NAMALWA (cell line): ENCODE results near the gene AQP11.
"Not testable (repeated sequence)": the region's sequence is repeated elsewhere in the genome, so short reads cannot be mapped to it uniquely, and the experiment has no call there.

ENCODE experiments used
- DNase-seq: peaks from one replicate; pipeline ENCODE4 v3.0.0-alpha.2; 2015; ENCODE audit warnings: low spot score

AQP11 gene

DNA sequence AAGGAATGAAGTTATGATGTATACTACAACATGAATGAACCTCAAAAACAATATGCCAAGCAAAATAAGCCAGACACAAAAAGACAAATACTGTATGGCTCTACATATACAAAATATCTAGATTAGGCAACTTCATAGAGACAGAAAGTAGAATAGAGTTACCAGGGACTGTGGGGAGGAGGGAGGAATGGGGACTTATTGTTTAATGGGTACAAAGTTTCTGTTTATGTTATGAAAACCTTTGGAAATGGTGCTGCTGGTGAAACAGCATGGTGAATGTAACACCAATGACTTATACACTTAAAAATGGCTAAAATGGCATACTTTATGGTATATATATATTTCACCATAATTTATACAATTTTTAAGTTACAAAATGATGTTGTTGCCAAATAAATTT lies 4.1 kb downstream of the AQP11 start:
- DNase-seq = no peak

- no peak for DNase-seq
Observed at GRCh38 chr11:77596626-77597025, 6.9 kb downstream of the AQP11 start.

- no peak for DNase-seq
Observed at GRCh38 chr11:77598195-77598594, 8.4 kb downstream of the AQP11 start.

DNA sequence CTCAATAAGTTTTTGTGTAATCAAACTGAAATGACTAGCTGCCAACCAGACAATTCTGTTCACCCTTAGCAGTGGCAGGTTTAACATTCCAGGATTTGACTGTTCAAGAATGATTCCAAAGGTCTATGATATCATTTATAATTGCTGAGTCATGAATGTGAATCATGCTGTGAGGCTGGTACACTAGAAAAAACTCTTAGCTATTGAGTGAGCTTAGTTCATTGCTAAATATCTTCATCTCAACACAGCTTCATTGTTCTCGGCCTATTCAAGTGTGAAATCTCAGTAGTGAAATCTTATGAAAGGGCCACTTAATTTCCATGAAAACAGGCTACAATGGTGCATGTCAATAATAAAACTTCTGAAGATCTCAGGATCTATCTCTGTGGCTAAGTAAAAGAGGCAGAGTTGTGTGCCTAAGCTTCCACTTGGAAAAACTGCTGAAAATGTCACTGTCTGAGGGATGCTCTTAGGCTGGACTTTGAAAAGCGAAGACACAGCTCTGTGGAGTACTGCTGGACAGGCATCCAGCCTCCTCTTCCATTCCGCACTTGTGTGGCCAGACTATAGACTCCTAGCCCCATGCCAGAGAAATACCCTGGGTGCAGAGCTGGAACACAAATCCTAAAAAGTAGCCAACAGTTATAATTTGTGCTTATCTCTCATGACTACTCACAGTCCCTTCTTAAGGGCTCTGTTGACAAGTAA lies 12.8 kb downstream of the AQP11 start:
- DNase-seq = no peak

GRCh38 chr11:77604281-77604680 lies 14.5 kb downstream of the AQP11 start:
- no peak for DNase-seq

DNA sequence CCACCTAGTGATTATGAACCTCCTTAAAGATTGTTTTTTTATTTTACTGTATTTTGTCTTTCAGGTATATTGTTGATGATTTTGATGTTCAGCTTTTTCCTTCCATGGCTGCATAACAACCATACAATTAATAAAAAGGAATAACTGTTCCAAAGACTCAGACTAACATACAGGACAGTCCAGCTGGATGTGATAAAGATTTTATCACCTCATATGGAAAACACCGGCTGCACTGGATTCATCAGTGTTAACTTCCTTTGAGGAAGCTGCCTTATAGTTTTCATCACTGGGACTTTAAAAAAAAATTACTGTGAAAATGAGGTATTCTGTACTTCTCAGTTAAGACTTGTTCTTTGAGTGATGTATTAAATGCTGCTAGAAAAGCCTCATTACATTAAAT lies 19.5 kb downstream of the AQP11 start:
- no peak for DNase-seq

- no peak for DNase-seq
Observed at GRCh38 chr11:77611921-77612320, 22.2 kb downstream of the AQP11 start.

DNA sequence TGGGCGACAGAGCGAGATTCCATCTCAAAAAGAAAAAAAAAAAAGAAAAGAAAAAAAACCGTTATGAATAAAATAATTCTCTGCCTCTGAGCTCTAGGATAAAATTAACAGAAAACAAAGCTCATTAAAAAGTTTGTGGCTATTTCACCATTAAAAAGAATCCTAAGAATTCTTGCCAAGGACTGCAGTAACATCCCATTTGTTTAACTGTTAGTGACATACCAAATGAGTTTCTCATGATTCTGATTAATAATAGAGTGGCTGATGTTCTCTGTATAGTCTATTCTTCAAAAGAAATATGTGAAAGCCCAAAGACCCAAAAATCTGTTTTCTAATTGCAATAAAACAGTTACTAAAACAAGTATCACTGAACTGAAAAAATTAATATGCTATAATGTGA lies 28.1 kb downstream of the AQP11 start:
- DNase-seq = no peak

DNA sequence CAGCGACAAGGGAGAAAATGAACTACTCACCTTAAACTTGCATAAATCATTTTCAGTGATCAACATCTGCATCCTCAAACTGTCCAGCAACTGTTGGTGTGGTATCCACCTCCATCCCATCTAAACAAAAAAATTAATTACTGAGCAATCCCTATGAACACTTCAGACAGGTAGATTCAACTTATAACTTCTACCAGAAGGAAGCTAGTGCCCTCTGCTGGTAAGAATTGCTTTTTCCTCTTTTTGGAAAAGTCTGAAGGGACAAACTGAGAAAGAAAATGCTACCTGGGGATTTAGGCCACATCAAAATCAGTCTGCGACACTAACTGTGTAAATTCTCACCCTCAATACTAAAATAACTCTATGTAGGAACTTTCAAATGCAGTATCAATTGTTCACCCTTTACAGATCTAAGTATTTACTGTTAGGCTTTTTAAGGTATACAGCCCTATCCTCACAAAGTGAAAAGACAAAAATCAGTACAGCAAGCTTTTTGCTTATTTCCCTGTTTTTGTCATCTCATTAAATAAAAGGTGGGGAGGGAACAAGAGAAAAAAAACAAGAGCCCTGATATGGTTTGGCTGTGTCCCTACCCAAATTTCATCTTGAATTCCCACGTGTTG lies 29.9 kb downstream of the AQP11 start:
- DNase-seq = peak; percentile 73

GRCh38 chr11:77630157-77630710 lies 40.5 kb downstream of the AQP11 start:
- no peak for DNase-seq

- not testable (repeated sequence) for DNase-seq
Observed at GRCh38 chr11:77633926-77634325, 44.2 kb downstream of the AQP11 start.

- DNase-seq = peak; percentile 47
Observed at GRCh38 chr11:77636731-77637344, 47.1 kb downstream of the AQP11 start.

- DNase-seq = peak; percentile 94
Observed at GRCh38 chr11:77637345-77638165, 47.8 kb downstream of the AQP11 start, which contains the start of gene CLNS1A. CLNS1A (minus strand) TSS chr11:77637794; CDS start chr11:77637714, 80 bp downstream.

GRCh38 chr11:77642228-77642627 lies 52.5 kb downstream of the AQP11 start:
- no peak for DNase-seq

DNA sequence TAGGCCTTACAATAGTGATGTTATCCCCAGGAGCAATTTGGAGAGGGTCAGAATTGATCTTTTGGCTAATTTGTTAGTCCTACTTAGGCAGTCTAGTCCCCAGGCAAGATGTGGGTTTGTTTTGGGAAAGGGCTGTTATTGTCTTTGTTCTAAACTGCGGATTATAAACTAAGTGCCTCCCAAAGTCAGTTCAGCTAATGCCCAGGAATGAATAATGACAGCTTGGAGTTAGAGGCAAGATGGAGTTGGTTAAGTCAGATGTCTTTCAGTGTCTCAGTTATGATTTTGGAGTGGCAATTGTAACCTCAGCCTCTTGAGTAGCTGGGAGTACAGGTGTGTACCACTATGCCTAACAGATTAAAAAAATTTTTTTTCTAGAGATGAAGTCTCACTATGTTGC lies 55.1 kb downstream of the AQP11 start:
- no peak for DNase-seq

DNA sequence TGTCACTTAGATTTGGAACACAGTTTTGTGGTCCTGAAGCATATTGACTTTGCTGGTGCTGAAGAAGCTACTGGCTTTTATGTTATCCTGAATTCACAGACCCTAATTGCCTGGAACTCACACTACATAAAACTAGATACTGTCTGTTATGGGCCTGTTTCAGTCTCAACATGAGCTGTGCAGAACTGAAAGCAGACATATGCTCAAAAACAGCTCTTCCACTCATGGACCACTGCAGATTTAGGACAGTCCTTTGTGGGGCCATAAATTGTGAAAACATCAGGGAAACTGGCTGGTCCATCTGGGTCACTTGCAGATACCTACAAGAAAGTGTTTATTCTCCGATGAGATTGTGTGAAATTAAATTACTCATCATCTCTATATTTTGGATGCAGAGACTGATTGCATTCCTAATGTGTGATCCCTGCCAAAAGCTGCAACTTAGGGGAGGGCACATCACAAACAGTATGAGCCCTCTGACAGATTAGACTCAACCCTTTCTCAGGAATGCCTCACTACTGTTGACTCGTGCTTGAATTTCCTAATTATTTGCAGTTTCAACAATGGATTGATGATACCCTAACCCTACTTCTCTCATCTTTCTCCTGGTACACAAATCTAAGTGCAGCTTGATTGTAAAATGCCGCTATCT lies 58.0 kb downstream of the AQP11 start:
- no peak for DNase-seq

- DNase-seq = no peak
Observed at GRCh38 chr11:77650123-77650522, 60.4 kb downstream of the AQP11 start.

DNA sequence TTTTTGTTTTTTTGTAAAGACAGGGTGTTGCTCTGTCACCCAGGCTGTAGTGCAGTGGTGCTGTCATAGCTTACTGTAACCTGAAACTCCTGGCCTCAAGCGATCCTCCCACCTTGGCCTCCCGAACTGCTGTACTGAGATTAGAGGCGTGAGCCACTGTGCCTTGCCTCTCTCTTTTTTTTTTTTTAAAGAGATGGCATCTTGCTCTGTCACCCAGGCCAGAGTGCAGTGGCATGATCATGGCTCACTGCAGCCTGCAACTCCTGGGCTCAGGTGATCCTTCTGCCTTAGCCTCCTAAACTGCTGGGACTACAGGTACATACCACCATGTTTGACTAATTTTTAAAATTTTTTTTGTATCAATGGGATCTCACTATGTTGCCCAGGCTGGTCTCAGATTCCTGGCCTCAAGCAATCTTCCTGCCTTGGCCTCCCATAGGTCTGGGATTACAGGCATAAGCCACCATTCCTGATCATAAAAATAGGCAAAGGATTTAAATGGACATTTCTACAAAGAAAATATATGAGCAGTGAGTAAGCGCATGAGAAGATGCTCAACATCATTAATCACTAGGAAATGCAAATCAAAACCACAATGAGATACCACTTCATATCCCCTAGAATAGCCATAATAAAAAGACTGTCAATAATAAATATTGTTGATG lies 65.1 kb downstream of the AQP11 start:
- DNase-seq = no peak

- DNase-seq = no peak
Observed at GRCh38 chr11:77656362-77656761, 66.6 kb downstream of the AQP11 start.

DNA sequence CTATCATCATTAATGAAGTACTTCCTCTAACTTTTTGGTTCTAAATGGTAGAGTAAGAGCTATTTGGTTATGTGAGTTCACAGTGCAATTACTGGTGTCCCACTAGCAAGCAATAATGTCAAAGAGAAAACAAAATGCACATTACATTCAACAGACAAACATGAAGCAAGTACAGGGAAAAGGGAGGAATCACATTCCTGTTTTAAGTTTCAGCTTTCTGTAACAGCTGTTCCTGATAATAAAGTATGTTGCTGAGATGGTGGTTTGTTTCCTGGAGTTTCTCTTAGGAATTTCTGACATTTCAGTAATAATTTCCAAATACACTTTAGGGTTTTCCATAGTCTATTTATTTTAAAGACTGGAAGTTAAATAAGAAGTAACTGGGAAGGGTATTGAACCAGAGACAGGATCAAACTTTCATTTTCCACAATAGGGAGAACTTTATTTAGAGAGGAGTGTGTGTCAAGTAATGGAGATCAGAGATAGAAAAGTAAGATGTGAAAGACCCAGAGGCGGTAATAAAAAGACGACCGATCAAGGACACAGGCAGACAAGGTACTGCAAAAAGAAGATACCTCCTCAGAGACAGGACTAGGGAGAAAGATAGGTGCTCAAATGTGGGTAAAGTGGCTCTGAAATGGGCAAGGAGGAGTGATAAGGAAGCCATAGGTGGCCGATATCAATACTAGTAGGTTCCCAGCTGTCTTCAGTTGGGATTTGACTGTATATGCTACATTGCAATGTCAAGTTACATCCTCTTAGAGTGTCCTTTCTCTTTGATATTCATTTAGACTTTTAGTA lies 68.7 kb downstream of the AQP11 start:
- DNase-seq = no peak
